Transverse colon (tissue), 4 donors: ENCODE results near the gene CCM2. TPM values are rescaled to one million over a fixed set of nuclear protein-coding genes. Genes with fewer than 3 reads are reported as not detected.

Experiments
- DNase-seq: peaks from one replicate; pipeline ENCODE4 v3.0.0-alpha.2; 2019
- H3K27ac ChIP-seq, 4 donors: fragments of 200-600 bp; sonication (generic); 2 replicates each; pipeline ENCODE4 v1.5.1; 2016 to 2018; ENCODE audit warnings: inconsistent platforms in 4 of 4
- H3K27me3 ChIP-seq: fragments of 200-600 bp; sonication (generic); 2 replicates; pipeline ENCODE4 v1.5.1; 2017; ENCODE audit warnings: inconsistent platforms
- H3K36me3 ChIP-seq, 4 donors: fragments of 200-600 bp; sonication (generic); 2 replicates each; pipeline ENCODE4 v1.5.1; 2017 to 2019; ENCODE audit warnings: inconsistent platforms in 4 of 4
- H3K4me1 ChIP-seq, 4 donors: fragments of 200-600 bp; sonication (generic); 2 replicates each; pipeline ENCODE4 v1.5.1; 2017 to 2020; ENCODE audit warnings: inconsistent platforms in 4 of 4
- H3K4me3 ChIP-seq, 4 donors: fragments of 200-600 bp; sonication (generic); 1 replicate in 1 of 4; 2 replicates in 3 of 4; pipeline versions ENCODE4 v1.5.1 to v1.6.1; 2017 to 2019; ENCODE audit warnings: inconsistent platforms in 4 of 4
- H3K9me3 ChIP-seq, 2 donors: fragments of 200-600 bp; sonication (generic); 2 replicates each; pipeline ENCODE4 v1.5.1; 2017 to 2019; ENCODE audit warnings: inconsistent platforms in 2 of 2
- EP300 ChIP-seq: sonication (generic); formaldehyde crosslinking; IDR thresholded peaks from one replicate; pipeline ENCODE4 v1.6.1; 2017; ENCODE audit warnings: antibody characterized with exemption, low read depth
- POLR2A ChIP-seq: fragments of 450-650 bp; IDR thresholded peaks from one replicate; pipeline ENCODE4 v1.6.1; 2016; ENCODE audit warnings: antibody characterized with exemption, mild to moderate bottlenecking, moderate library complexity
- POLR2AphosphoS5 ChIP-seq, 3 donors: sonication (generic); formaldehyde crosslinking; IDR thresholded peaks; one replicate each; pipeline ENCODE4 v1.6.1; 2016; ENCODE audit warnings: antibody characterized with exemption in 3 of 3
- WGBS, 2 donors: methylation state at CpG; one replicate each; pipeline ENCODE4 v1.1.5; 2018; ENCODE audit warnings: low coverage in 1 of 2; 5-methylcytosine and 5-hydroxymethylcytosine counted together
- in situ Hi-C, 4 donors: fragments of 200-750 bp; cut with MboI; loops; one replicate each; pipeline versions ENCODE4 v1.15.0 to v1.15.1; 2017; ENCODE audit warnings: low sequenced_read_pairs in 3 of 4, low pct_ligation_motif_present in 1 of 4, low pct_unique_long_range_greater_than_20kb in 1 of 4
- intact Hi-C: fragments of 100-400 bp; cut with DNase I; formaldehyde crosslinking; loops from one replicate; pipeline ENCODE4 v1.15.1; 2023; ENCODE audit warnings: low total_unique reads
- total RNA-seq, 4 donors: library from RNA; depleted of rRNA; stranded (reverse); fragments of >200 nt; gene quantifications; one replicate each; pipeline ENCODE4 v1.1.0, GENCODE V29; 2016
- TF ChIP-seq, protein P1 (sequence below), 5 experiments: fragments of 200-600 bp in 3 of 5; fragments of 450-650 bp in 2 of 5; sonication (generic) in 3 of 5; IDR thresholded peaks; 1 replicate in 2 of 5; 2 replicates in 3 of 5; pipeline ENCODE4 v1.5.1; 2016 to 2017; ENCODE audit warnings: antibody characterized with exemption in 5 of 5, inconsistent platforms in 3 of 5, mild to moderate bottlenecking in 2 of 5, moderate library complexity in 1 of 5

The CCM2 gene
- total RNA-seq, 4 donors from 2014 or later: 40.4 to 76.4 (median 47.8) TPM

DNA sequence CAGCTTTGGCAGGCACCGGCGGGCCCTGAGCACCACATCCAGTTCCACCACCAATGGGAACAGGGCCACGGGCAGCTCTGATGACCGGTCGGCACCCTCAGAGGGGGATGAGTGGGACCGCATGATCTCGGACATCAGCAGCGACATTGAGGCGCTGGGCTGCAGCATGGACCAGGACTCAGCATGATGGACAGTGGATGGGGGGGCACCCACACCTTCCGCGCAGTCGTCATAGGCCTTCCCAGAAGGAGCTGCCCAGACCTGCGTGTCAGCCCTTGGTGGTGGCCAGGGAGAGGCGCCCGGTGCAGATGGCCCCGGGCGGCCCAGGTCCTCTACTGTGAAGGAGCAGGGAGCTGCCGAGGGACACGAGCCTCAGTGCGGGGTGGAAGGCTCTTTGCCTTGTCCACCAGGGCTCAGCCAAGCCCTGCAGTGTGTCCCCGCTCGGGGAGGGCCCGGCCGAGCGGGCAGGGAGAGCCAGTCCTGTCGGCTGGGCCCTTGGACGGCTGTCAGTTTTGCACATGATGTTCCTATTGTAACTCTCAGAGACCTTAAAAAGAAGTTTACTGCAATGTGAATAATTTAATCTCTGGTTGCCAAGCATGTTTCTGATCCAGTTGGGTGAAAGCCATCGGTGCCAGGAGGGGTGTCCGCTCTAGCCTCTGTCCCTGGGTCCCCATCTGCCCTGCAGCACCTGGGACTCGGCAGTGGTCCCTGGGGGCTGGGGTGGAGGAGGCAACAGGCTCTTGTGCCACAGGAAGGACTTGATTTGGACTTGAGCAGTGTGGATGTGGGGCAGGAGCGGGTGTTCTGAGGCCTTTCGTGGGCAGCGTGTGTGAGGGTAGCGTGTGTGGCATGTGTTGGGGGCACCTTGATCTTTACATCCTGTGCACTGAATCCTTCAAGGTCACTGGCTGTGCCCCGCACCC, 76.1 kb downstream of the CCM2 start:
- TF ChIP-seq POLR2AphosphoS5 (IDR thresholded peaks at IDR 0.05) (no peak), POLR2A (no peak), EP300 (no peak)
- TF ChIP-seq, protein P1, sequence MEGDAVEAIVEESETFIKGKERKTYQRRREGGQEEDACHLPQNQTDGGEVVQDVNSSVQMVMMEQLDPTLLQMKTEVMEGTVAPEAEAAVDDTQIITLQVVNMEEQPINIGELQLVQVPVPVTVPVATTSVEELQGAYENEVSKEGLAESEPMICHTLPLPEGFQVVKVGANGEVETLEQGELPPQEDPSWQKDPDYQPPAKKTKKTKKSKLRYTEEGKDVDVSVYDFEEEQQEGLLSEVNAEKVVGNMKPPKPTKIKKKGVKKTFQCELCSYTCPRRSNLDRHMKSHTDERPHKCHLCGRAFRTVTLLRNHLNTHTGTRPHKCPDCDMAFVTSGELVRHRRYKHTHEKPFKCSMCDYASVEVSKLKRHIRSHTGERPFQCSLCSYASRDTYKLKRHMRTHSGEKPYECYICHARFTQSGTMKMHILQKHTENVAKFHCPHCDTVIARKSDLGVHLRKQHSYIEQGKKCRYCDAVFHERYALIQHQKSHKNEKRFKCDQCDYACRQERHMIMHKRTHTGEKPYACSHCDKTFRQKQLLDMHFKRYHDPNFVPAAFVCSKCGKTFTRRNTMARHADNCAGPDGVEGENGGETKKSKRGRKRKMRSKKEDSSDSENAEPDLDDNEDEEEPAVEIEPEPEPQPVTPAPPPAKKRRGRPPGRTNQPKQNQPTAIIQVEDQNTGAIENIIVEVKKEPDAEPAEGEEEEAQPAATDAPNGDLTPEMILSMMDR (IDR thresholded peaks at IDR 0.05): no peak
- Histone ChIP-seq H3K27me3 (no peaks in the 10 kb centered on the region), H3K27ac (no peak overlapping the region), H3K9me3 (no peaks in the 10 kb centered on the region), H3K36me3 (peaks cover 0 to 18% (median 9%) of the 10 kb centered on the region in 4 donors), H3K4me1 (no peaks in the 10 kb centered on the region), H3K4me3 (no peak overlapping the region)
- intact Hi-C loops (no loop called here), in situ Hi-C loops (no loop called here)
- WGBS, 2 donors: 93% methylated on average over 35 of the region's 35 CpGs; no CpG with 5 or more reads in 1 of the 2 donors
- DNase-seq: no peak

DNA sequence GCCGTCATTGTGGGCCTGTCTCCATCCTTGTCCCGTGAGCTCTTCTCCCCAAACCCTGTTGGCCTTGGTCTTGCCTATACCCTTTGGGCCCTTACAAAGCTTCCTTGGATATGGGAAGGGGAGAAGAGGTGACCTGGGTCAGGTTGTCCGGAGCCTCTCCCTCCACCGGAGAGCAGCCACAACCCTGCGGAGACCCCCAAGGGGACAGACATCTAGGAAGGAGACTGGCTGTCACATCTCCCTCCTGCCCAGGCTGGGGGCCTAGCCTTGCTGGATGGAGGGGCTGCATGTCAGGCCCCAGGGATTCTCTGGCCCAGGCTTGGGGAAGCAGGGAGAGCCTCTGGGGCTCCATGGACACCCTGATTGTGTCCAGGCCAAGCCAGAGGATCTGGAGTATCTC, 76.9 kb downstream of the CCM2 start:
- DNase-seq: no peak
- H3K27ac ChIP-seq: no peak overlapping the region
- H3K4me3 ChIP-seq: no peak overlapping the region
- in situ Hi-C loops: no loop called here
- 93% methylated on average over 2 of the region's 5 CpGs; no CpG with 5 or more reads in 1 of the 2 donors for WGBS, 2 donors
- peaks cover 0 to 18% (median 9%) of the 10 kb centered on the region in 4 donors for H3K36me3 ChIP-seq
- no peak for TF ChIP-seq POLR2AphosphoS5 (IDR thresholded peaks at IDR 0.05)
- no peak for TF ChIP-seq POLR2A
- no peak for TF ChIP-seq EP300
- TF ChIP-seq, protein P1 (IDR thresholded peaks at IDR 0.05): no peak
- H3K9me3 ChIP-seq: no peaks in the 10 kb centered on the region
- H3K27me3 ChIP-seq: no peaks in the 10 kb centered on the region
- H3K4me1 ChIP-seq: no peaks in the 10 kb centered on the region
- intact Hi-C loops: no loop called here

- in situ Hi-C loops: no loop called here
- peaks cover 0 to 18% (median 8%) of the 10 kb centered on the region in 4 donors for H3K36me3 ChIP-seq
- no peaks in the 10 kb centered on the region for H3K27me3 ChIP-seq
- TF ChIP-seq POLR2AphosphoS5 (IDR thresholded peaks at IDR 0.05): no peak
- TF ChIP-seq POLR2A: no peak
- TF ChIP-seq EP300: no peak
- TF ChIP-seq, protein P1 (IDR thresholded peaks at IDR 0.05): no peak
- 96% methylated on average over 9 of the region's 9 CpGs; no CpG with 5 or more reads in 1 of the 2 donors for WGBS, 2 donors
- DNase-seq: no peak
- H3K27ac ChIP-seq: no peak overlapping the region
- H3K4me3 ChIP-seq: no peak overlapping the region
- intact Hi-C loops: no loop called here
- no peaks in the 10 kb centered on the region for H3K9me3 ChIP-seq
- no peaks in the 10 kb centered on the region for H3K4me1 ChIP-seq
These were observed 77.6 kb downstream of the CCM2 start for GRCh38 chr7:45077579-45077978.

DNA sequence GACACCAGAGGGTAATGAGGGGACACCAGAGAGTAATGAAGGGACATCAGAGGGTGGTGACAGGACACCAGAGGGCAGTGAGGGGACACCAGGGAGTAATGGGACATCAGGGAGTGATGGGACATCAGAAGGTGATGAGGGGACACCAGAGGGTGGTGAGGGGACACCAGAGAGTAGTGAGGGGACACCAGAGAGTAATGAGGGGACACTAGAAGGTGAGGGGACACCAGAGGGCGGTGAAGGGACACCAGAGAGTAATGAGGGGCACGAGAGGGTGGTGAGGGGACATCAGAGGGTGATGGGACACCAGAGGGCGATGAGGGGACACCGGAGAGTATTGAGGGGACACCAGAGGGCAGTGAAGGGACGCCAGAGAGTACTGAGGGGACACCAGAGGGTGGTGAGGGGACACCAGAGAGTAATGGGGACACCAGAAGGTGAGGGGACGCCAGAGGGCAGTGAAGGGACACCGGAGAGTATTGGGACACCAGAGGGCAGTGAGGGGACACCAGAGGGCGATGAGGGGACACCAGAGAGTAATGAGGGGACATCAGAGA, 78.2 kb downstream of the CCM2 start:
- Histone ChIP-seq H3K36me3 (peaks cover 0 to 18% (median 8%) of the 10 kb centered on the region in 4 donors), H3K27ac (no peak overlapping the region), H3K27me3 (no peaks in the 10 kb centered on the region), H3K9me3 (no peaks in the 10 kb centered on the region), H3K4me3 (no peak overlapping the region), H3K4me1 (no peaks in the 10 kb centered on the region)
- in situ Hi-C loops: no loop called here
- TF ChIP-seq EP300: no peak
- TF ChIP-seq, protein P1 (IDR thresholded peaks at IDR 0.05): no peak
- no peak for TF ChIP-seq POLR2AphosphoS5 (IDR thresholded peaks at IDR 0.05)
- TF ChIP-seq POLR2A: no peak
- no peak for DNase-seq
- intact Hi-C loops: no loop called here
- 78 to 80% methylated on average over 6 to 8 of the region's 8 CpGs for WGBS, 2 donors
